GM12875 (cell line): ENCODE data around the gene ARHGEF10L.

Source experiments
- H3K4me3 ChIP-seq: one replicate; pipeline ENCODE4 v1.5.1; 2011; ENCODE audit warnings: low read depth, low read length, control low read depth
- TF ChIP-seq, protein P1 (sequence below): IDR thresholded peaks from 2 replicates; pipeline ENCODE4 v1.5.1; 2011; ENCODE audit warnings: low read depth, mild to moderate bottlenecking, control low read depth, inconsistent platforms, low read length, moderate library complexity, borderline replicate concordance; ENCODE audit not compliant: insufficient read depth

ARHGEF10L gene

GRCh38 chr1:17553975-17554700 is 14.6 kb downstream of the ARHGEF10L start:
- H3K4me3 ChIP-seq, result no peak overlapping the region
- TF ChIP-seq, protein P1, sequence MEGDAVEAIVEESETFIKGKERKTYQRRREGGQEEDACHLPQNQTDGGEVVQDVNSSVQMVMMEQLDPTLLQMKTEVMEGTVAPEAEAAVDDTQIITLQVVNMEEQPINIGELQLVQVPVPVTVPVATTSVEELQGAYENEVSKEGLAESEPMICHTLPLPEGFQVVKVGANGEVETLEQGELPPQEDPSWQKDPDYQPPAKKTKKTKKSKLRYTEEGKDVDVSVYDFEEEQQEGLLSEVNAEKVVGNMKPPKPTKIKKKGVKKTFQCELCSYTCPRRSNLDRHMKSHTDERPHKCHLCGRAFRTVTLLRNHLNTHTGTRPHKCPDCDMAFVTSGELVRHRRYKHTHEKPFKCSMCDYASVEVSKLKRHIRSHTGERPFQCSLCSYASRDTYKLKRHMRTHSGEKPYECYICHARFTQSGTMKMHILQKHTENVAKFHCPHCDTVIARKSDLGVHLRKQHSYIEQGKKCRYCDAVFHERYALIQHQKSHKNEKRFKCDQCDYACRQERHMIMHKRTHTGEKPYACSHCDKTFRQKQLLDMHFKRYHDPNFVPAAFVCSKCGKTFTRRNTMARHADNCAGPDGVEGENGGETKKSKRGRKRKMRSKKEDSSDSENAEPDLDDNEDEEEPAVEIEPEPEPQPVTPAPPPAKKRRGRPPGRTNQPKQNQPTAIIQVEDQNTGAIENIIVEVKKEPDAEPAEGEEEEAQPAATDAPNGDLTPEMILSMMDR, result no peak

DNA sequence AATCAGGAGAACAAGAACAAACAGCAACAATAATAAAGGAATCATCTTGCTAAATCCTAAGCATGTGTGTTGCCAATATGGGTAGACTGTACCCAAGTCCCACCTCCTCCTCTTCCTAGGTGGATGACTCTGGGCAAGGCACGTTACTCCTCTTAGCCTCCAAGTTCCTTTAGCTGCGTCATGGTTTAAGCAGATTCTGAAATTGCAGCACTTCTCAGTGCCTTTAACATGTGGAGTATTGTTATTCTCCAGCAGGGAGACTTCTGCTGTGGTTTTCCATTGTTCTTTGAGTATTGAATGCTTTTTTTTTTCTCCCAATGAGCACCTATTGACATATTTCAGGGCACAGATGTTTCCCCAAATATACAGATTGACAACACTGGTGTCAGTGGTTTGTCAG is 15.5 kb downstream of the ARHGEF10L start:
- TF ChIP-seq, protein P1, result no peak
- no peak overlapping the region for H3K4me3 ChIP-seq

DNA sequence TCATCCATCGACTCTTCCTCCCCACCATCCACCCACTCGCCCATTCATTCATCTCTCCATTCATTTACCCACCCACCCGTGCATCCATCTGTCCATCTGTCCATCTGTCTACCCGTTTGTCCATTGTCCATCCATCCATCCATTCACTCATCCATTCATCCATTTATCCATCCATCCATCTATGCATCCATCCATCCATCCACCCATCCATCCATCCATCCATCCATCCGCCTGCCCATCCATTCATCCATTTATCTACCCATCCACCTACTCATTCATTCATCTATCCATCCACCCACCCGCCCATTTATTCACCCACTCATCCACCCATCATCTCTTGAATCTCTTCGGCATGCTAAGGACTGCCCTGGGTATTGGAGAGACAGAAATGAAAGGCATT is 18.5 kb downstream of the ARHGEF10L start:
- TF ChIP-seq, protein P1, result no peak
- no peak overlapping the region for H3K4me3 ChIP-seq

DNA sequence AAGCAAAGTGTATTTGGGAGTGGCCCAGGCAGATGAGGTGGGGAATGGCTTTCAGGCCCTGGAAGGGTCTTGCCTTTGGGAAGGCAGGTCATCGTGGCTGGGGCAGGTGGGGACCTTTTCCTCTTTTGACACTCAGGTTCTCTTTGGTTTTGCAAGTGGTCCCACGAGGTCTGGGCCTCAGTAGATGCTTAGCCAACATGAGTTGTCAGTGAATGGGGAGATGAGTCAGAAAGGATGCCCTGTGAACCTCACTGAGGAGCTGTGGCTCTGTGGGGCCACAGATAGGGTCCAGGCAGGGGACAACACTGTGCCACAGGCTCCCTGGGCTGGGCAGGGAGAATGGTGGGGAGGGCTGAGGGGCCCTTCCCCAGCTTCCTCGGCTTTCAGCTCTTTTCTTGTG is 19.0 kb downstream of the ARHGEF10L start:
- TF ChIP-seq, protein P1, result no peak
- no peak overlapping the region for H3K4me3 ChIP-seq

- TF ChIP-seq, protein P1, result no peak
- no peak overlapping the region for H3K4me3 ChIP-seq
These were observed 19.6 kb downstream of the ARHGEF10L start for GRCh38 chr1:17558954-17559614.

GRCh38 chr1:17559615-17560419 is 20.3 kb downstream of the ARHGEF10L start:
- H3K4me3 ChIP-seq, result no peak overlapping the region
- TF ChIP-seq, protein P1, result no peak
